IMR-90 (cell line): Measurements from ENCODE around the gene RIC3.

Source experiments
- POLR2A ChIP-seq: IDR thresholded peaks from 2 replicates; pipeline ENCODE4 v1.6.1; 2012; ENCODE audit warnings: mild to moderate bottlenecking, low read depth, low read length
- SMC3 ChIP-seq: fragments of 150-350 bp; IDR thresholded peaks from 2 replicates; pipeline ENCODE4 v1.6.1; 2016; ENCODE audit warnings: low read depth, mild to moderate bottlenecking, antibody characterized with exemption, low read length, moderate library complexity
- TF ChIP-seq, protein P1 (sequence below): conservative IDR thresholded peaks from 2 replicates; pipeline ENCODE4 v1.5.1; 2012; ENCODE audit warnings: mild to moderate bottlenecking, low read depth, low read length, improper control_type of control experiment

DNA sequence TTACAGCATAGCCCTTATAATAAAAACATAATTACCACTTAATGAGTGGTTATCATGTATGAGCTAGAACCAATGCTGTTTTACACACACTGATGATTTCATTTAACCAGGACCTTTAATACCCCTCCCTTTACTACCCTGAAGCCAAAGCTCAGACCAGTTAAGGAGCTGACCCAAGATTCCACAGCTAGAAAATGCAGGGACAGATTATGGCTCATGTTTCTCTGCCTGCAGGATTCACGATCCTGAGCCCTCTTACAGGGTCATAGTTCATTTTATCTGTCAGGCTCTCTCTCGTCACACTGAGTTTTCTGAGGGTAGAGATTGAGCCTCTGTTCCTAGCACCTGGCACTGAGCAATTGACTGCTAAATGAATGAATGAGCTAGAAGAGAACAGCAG, 60.4 kb downstream of the RIC3 start:
- TF ChIP-seq, protein P1, sequence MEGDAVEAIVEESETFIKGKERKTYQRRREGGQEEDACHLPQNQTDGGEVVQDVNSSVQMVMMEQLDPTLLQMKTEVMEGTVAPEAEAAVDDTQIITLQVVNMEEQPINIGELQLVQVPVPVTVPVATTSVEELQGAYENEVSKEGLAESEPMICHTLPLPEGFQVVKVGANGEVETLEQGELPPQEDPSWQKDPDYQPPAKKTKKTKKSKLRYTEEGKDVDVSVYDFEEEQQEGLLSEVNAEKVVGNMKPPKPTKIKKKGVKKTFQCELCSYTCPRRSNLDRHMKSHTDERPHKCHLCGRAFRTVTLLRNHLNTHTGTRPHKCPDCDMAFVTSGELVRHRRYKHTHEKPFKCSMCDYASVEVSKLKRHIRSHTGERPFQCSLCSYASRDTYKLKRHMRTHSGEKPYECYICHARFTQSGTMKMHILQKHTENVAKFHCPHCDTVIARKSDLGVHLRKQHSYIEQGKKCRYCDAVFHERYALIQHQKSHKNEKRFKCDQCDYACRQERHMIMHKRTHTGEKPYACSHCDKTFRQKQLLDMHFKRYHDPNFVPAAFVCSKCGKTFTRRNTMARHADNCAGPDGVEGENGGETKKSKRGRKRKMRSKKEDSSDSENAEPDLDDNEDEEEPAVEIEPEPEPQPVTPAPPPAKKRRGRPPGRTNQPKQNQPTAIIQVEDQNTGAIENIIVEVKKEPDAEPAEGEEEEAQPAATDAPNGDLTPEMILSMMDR, result no peak
- TF ChIP-seq SMC3, result no peak
- no peak for TF ChIP-seq POLR2A
